Bronchial epithelial cell (primary cell): ENCODE results near the gene COPG1. TPM values are rescaled to one million over a fixed set of nuclear protein-coding genes. Genes with fewer than 3 reads are reported as not detected.

Experiments used
- DNase-seq: peaks from one replicate; pipeline ENCODE4 v3.0.0-alpha.2; 2010; ENCODE audit warnings: low read depth
- FAIRE-seq: peaks from 2 replicates; lab custom pipeline; 2011; peaks lifted over from hg19 to GRCh38; lab: Jason Lieb, UNC
- H3K27me3 ChIP-seq: 2 replicates; pipeline ENCODE4 v1.5.1; 2011; ENCODE audit warnings: low read length; ENCODE audit not compliant: control insufficient read depth, insufficient read depth
- H3K36me3 ChIP-seq: 2 replicates; pipeline ENCODE4 v1.5.1; 2011; ENCODE audit warnings: low read length; ENCODE audit not compliant: control insufficient read depth, insufficient read depth
- H3K4me3 ChIP-seq: 2 replicates; pipeline ENCODE4 v1.5.1; 2011; ENCODE audit warnings: mild to moderate bottlenecking, low read depth, low read length, control low read depth
- CTCF ChIP-seq: IDR thresholded peaks from 2 replicates; pipeline ENCODE4 v1.5.1; 2011; ENCODE audit warnings: mild to moderate bottlenecking, moderate library complexity, low read length, control low read depth, inconsistent platforms; ENCODE audit not compliant: insufficient read depth, severe bottlenecking
- total RNA-seq: library from RNA; depleted of rRNA; stranded (reverse); fragments of >200 nt; gene quantifications from 2 replicates; pipeline ENCODE4 v1.2.1, GENCODE V29; 2014

Gene COPG1
- total RNA-seq, 1 donor from 2014 or later, result 165 TPM

- FAIRE-seq (peak; percentile 73), DNase-seq (peak; percentile 83)
- Histone ChIP-seq H3K27me3 (no peaks in the 10 kb centered on the region), H3K36me3 (no peaks in the 10 kb centered on the region), H3K4me3 (no peak overlapping the region)
- TF ChIP-seq CTCF, result no peak
These were observed 20.4 kb upstream of the COPG1 start for GRCh38 chr3:129228891-129229585.

GRCh38 chr3:129230311-129231019 lies 18.9 kb upstream of the COPG1 start:
- no peak for TF ChIP-seq CTCF
- peak; percentile 96 for DNase-seq
- Histone ChIP-seq H3K36me3 (no peaks in the 10 kb centered on the region), H3K4me3 (no peak overlapping the region), H3K27me3 (no peaks in the 10 kb centered on the region)
- no peak for FAIRE-seq

- Histone ChIP-seq H3K27me3 (no peaks in the 10 kb centered on the region), H3K36me3 (no peaks in the 10 kb centered on the region), H3K4me3 (no peak overlapping the region)
- FAIRE-seq (no peak), DNase-seq (peak; percentile 70)
- no peak for TF ChIP-seq CTCF
These were observed 17.9 kb upstream of the COPG1 start for GRCh38 chr3:129231331-129232119.

GRCh38 chr3:129233538-129233937 lies 15.9 kb upstream of the COPG1 start:
- FAIRE-seq (no peak), DNase-seq (no peak)
- H3K27me3 ChIP-seq, result no peaks in the 10 kb centered on the region
- no peak overlapping the region for H3K4me3 ChIP-seq
- H3K36me3 ChIP-seq, result no peaks in the 10 kb centered on the region
- no peak for TF ChIP-seq CTCF

- FAIRE-seq, result no peak
- no peak for DNase-seq
- no peak for TF ChIP-seq CTCF
- Histone ChIP-seq H3K36me3 (no peaks in the 10 kb centered on the region), H3K4me3 (no peak overlapping the region), H3K27me3 (no peaks in the 10 kb centered on the region)
These were observed 15.0 kb upstream of the COPG1 start for GRCh38 chr3:129234441-129234840.
